ENCODE results near the gene BCL3.
"Not testable (repeated sequence)": the region's sequence is repeated elsewhere in the genome, so short reads cannot be mapped to it uniquely, and the experiment has no call there.

GRCh38 chr19:44709434-44710266, 38.9 kb upstream of the BCL3 start:
- TF ChIP-seq CTCF (IDR thresholded peaks at IDR 0.05); GABPA (IDR thresholded peaks at IDR 0.05; ENCODE audit: low read depth); NFIC (IDR thresholded peaks at IDR 0.05; ENCODE audit: borderline replicate concordance); POLR2AphosphoS5 (IDR thresholded peaks at IDR 0.05; ENCODE audit: low read depth, low read length); ZBTB33 (IDR thresholded peaks at IDR 0.05; ENCODE audit: borderline replicate concordance, low read depth); USF2 (IDR thresholded peaks at IDR 0.05; ENCODE audit: borderline replicate concordance, low read depth, low read length); YY1 (IDR thresholded peaks at IDR 0.05; ENCODE audit: low read depth); FOXM1 (IDR thresholded peaks at IDR 0.05; ENCODE audit: low read depth): not testable (repeated sequence)

Measured in SK-N-SH (cell line).